Measurements from ENCODE around the gene P2RX6. TPM values are rescaled to one million over a fixed set of nuclear protein-coding genes. Genes with fewer than 3 reads are reported as not detected.

P2RX6 gene
- total and polyA plus RNA-seq, 9 of the 15 experiments (the other 6 are each of a cell fraction or from before 2014, with no cell fraction given) = 0.01 to 3.9 (median 1.5) TPM; not detected in 1

DNA sequence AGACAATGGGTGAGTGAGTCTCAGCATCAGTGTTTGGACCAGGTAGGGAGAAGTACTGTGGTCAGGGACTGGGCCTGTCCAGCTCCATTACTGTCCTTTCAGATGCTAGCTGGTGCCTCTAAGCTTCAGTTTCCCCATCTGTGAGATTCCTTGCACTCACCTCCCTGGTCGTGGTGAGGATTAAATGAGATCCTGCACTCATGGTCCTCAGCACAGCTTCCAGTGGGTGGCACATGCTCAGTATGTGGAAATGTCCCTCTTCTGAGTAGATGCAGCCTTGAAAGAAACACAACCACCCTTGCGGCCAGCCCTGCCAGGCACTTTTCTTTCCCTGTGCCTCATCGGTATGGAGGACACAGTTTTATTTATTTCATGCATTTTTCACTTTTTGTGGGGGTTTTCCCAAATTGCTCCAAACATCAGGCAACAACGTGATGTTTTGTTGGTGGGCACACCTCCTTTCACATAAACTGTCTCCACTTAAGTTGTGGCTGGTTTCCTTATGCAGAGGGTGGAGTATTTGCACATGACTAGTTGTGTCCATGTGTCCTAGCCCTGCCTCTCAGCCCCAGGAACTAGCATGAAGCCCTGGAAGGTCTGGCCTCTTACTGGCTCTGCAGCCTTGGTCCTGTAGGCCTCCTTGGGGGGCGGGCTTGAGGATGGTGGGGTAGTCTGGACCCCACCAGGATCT, 31.7 kb upstream of the P2RX6 start (continued):
- TF ChIP-seq RREB1 (CRISPR knock-in tag; IDR thresholded peaks at IDR 0.05) = 0 out of 2 replicates have a peak, but pooled peaks have one; percentile 31
- peak; percentile 6 for TF ChIP-seq SMAD1 (IDR thresholded peaks at IDR 0.05; ENCODE audit: low read depth, low read length, partially characterized antibody)
- no peak for TF ChIP-seq SP2 (IDR thresholded peaks at IDR 0.05; ENCODE audit: extremely low read depth, low read depth, low read length, poor library complexity, severe bottlenecking)
- no peak for TF ChIP-seq WHSC1 (IDR thresholded peaks at IDR 0.05; ENCODE audit: low read length)
- no peak for TF ChIP-seq NFRKB (IDR thresholded peaks at IDR 0.05; ENCODE audit: low read depth)
- no peak for TF ChIP-seq ZNF175 (CRISPR knock-in tag; IDR thresholded peaks at IDR 0.05; ENCODE audit: low read depth)
- no peak for TF ChIP-seq TBL1XR1 (IDR thresholded peaks at IDR 0.05; ENCODE audit: low read length in 2 of 2)
- no peak for TF ChIP-seq ZNF239 (CRISPR knock-in tag; IDR thresholded peaks at IDR 0.05)
- no peak for TF ChIP-seq ILF3 (IDR thresholded peaks at IDR 0.05; ENCODE audit: borderline replicate concordance)
- no peak for TF ChIP-seq PHF20 (IDR thresholded peaks at IDR 0.05; ENCODE audit: partially characterized antibody)
- TF ChIP-seq RBBP5 (IDR thresholded peaks at IDR 0.05; ENCODE audit: borderline replicate concordance, insufficient read depth, low read length, poor library complexity, severe bottlenecking) = no peak
- 0 out of 2 replicates have a peak, but pooled peaks have one; percentile 41 for TF ChIP-seq ZNF408 (CRISPR knock-in tag; IDR thresholded peaks at IDR 0.05; ENCODE audit: low read depth)
- TF ChIP-seq USF2 (CRISPR knock-in tag; IDR thresholded peaks at IDR 0.05) = no peak

Measured in K562 (cell line).